ENCODE results near the gene SLC22A31.

SLC22A31 gene

DNA sequence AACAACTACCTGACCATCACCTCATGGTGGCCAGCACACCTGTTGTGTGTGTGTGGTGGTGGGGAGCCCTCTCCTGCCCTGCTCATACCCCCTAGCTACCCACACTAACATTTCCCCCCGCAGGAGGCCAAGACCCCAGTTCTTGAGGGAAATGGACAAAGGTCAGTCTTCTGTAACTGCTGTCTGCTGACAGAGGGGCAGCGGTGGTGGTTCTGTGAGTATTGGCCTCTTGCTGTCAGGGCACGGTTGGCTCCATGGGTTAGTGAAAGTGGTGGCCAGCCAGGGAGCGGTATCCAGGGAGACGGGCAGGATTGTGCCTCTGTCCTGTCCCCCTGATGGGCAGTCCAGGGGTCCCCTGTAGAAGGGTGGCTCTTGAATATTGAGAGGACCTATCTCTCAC is 43.3 kb upstream of the SLC22A31 start:
- TF ChIP-seq, protein P1, sequence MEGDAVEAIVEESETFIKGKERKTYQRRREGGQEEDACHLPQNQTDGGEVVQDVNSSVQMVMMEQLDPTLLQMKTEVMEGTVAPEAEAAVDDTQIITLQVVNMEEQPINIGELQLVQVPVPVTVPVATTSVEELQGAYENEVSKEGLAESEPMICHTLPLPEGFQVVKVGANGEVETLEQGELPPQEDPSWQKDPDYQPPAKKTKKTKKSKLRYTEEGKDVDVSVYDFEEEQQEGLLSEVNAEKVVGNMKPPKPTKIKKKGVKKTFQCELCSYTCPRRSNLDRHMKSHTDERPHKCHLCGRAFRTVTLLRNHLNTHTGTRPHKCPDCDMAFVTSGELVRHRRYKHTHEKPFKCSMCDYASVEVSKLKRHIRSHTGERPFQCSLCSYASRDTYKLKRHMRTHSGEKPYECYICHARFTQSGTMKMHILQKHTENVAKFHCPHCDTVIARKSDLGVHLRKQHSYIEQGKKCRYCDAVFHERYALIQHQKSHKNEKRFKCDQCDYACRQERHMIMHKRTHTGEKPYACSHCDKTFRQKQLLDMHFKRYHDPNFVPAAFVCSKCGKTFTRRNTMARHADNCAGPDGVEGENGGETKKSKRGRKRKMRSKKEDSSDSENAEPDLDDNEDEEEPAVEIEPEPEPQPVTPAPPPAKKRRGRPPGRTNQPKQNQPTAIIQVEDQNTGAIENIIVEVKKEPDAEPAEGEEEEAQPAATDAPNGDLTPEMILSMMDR (IDR thresholded peaks at IDR 0.05; ENCODE audit: insufficient read depth, low read depth, low read length, missing control alignments), result no peak
- H3K4me3 ChIP-seq (ENCODE audit: low read length), result no peak overlapping the region
- no peak for DNase-seq (ENCODE audit: low read depth)

DNA sequence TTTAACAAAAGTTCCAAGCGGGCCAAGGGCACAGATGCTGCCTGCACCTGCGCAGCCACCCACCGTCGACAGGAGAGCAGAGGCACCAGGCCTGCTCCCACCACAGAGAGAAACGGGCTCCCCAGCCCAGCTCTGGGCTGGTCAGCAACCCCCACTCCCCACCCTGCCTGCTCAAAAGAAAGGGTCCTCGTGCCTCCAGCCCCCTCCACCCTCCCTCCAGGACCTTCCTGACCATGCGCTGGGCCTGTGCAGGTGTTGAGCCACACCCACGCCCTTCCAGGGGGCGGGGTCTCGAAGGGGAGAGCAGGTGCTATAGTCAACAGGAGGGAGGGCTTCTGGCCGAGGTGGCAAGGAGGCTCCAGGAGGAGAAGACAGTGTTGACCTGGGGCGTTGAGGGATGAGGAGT is 42.5 kb upstream of the SLC22A31 start:
- no peak overlapping the region for H3K4me3 ChIP-seq (ENCODE audit: low read length)
- DNase-seq (ENCODE audit: low read depth), result no peak
- TF ChIP-seq, protein P1 (IDR thresholded peaks at IDR 0.05; ENCODE audit: insufficient read depth, low read depth, low read length, missing control alignments), result no peak

DNA sequence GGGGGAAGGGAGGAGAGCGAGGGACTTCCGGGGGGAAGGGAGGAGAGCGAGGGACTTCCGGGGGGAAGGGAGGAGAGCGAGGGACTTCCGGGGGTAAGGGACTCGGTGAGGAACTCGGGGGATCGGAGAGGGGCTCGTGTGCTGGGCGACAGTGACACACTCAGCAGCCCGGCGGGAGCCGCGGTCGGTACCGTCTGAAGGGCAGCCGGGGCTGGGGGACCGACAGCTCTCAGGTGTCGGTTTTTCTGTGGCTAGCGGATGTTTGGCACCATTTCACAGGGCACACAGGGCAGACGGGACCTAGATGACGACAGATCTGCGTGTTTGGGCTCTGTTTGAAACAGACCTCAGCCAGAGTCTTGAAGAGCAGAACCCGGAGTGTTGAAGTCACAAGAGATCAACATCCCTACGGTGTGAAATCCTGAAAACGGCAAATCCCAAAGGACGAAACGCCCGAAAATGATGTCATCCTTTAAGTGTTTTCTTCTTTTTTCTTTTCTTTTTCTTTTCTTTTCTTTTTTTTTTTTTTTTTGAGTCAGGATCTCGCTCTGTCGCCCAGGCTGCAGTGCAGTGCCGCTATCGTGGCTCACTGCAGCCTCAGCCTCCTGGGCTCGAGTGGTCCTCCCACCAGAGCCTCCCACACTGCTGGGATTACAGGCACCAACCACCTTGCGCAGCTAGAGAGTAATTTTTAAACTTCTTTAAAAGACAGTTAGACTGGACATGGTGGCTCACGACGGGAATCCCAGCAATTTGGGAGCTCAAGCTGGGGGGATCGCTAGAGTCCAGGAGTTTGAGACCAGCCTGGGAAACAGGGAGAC is 41.1 kb upstream of the SLC22A31 start:
- peak; percentile 69 for DNase-seq (ENCODE audit: low read depth)
- peak overlapping the region; percentile 91 for H3K4me3 ChIP-seq (ENCODE audit: low read length)
- TF ChIP-seq, protein P1 (IDR thresholded peaks at IDR 0.05; ENCODE audit: insufficient read depth, low read depth, low read length, missing control alignments), result no peak

DNA sequence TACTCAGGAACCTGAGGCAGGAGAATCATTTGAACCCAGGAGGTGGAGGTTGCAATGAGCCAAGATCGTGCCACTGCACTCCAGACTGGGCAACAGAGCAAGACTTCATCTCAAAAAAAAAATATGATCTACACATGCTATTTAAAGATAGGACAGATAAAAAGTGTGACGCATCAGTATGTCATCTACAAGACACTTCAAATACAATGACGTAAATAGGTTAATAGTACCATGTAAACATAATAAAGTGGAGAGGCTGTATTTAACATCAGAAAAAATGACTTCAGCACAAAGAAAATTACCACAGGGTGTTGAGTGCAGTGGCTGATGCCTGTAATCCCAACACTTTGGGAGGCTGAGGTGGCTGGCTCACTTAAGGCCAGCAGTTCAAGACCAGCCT is 37.4 kb upstream of the SLC22A31 start:
- TF ChIP-seq, protein P1 (IDR thresholded peaks at IDR 0.05; ENCODE audit: insufficient read depth, low read depth, low read length, missing control alignments), result no peak
- no peak overlapping the region for H3K4me3 ChIP-seq (ENCODE audit: low read length)
- DNase-seq (ENCODE audit: low read depth), result no peak

DNA sequence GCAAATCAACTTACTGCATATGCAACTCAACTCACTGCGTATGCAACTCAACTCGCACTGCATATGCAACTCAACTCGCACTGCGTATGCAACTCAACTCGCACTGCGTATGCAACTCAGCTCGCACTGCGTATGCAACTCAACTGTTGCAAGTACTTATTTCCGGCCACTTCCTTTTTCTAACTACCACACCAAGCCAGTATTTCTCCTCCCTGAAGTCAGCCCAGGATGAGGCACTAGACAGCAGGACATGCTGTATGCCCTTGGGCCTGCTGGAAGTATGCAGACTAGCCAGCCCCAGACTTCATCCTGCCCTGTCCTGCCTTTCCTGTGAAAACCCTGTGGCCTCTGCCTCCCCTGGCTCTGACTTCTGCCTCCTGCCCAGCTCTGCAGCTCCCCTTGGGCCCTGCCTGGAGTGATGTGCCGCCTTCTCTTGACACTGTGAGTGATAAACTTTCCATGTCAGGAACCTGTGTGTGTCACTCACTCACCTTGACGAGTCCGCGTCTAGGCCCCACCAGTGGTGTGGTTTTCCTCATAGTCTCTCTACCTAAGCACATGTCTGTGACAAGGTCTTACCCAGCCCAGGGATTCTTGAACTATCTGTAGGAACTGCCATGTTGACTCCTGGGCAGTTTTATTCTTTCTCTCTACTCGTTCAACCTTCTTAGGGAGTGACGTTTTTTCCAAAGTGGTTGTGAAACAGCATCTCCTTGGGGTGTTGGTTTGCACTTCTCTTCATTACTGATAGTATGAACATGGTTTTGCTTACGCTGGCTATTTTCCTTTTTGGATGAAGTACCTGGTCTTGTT is 33.5 kb upstream of the SLC22A31 start:
- no peak for DNase-seq (ENCODE audit: low read depth)
- H3K4me3 ChIP-seq (ENCODE audit: low read length), result no peak overlapping the region
- TF ChIP-seq, protein P1 (IDR thresholded peaks at IDR 0.05; ENCODE audit: insufficient read depth, low read depth, low read length, missing control alignments), result no peak

DNA sequence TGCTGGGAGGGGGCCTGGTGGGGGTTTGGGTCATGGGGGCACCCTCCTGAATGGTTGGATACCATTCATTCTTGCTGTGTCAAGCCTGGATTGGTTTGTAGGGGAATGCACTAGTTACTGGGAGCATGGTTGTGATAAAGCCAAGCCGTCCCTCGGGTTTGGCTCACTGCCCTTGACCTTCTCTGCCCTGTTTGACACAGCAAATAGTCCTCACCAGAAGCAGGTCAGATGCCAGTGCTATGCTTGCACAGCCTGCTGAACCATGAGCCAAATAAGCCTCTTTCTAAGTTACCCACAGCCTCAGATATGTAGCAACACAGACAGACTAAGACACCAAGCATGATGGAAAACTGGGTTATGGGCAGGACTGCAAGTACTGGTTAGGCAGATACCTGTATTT is 31.8 kb upstream of the SLC22A31 start:
- no peak overlapping the region for H3K4me3 ChIP-seq (ENCODE audit: low read length)
- DNase-seq (ENCODE audit: low read depth), result no peak
- TF ChIP-seq, protein P1 (IDR thresholded peaks at IDR 0.05; ENCODE audit: insufficient read depth, low read depth, low read length, missing control alignments), result no peak
